K562 (cell line): ENCODE results near the gene GNAI2. TPM values are rescaled to one million over a fixed set of nuclear protein-coding genes. Genes with fewer than 3 reads are reported as not detected.

Experiments
- ATAC-seq: fragments of 200-7000 bp; cut with Tn5 transposase; 3 replicates; pipeline ENCODE4 v1.9.1; 2020; ENCODE audit warnings: moderate library complexity
- BruUV-seq: library from RNA; stranded (reverse); fragments of 400-500 nt; replicated peaks from 2 replicates; lab custom pipeline; 2021; lab: Mats Ljungman, UMichigan
- CTCF ChIA-PET: fragments of 300-600 bp; formaldehyde crosslinking; extraction: SDS; loops from one replicate; lab custom pipeline; 2021; ENCODE audit warnings: low intra/inter-chr PET ratio; lab: Yijun Ruan, JAX
- POLR2A ChIA-PET: fragments of 300-600, 350-650 bp; sonication (Branson Sonifier 250); formaldehyde crosslinking; extraction: SDS; loops from one replicate; lab custom pipeline; 2021; ENCODE audit warnings: antibody characterized with exemption, inconsistent platforms; lab: Yijun Ruan, JAX
- DNase-seq, 4 experiments: peaks; one replicate each; pipeline versions ENCODE4 v3.0.0 to v3.0.0-alpha.2; 2011 to 2018; ENCODE audit warnings: low spot score in 3 of 4, mixed read lengths in 3 of 4; ENCODE audit errors: extremely low read depth in 1 of 4
- FAIRE-seq: peaks from 2 replicates; lab custom pipeline; 2011; peaks lifted over from hg19 to GRCh38; lab: Jason Lieb, UNC
- H2AFZ ChIP-seq: 2 replicates; pipeline ENCODE4 v1.6.0; 2011; ENCODE audit warnings: low read depth, low read length, control low read depth, inconsistent platforms
- H3K27ac ChIP-seq: fragments of 200-600 bp; 3 replicates; pipeline ENCODE4 v1.8.0; 2011; ENCODE audit warnings: low read depth, mild to moderate bottlenecking, control low read depth, inconsistent platforms, low read length, moderate library complexity, mixed read lengths; ENCODE audit errors: extremely low read depth
- H3K27me3 ChIP-seq, 2 experiments: fragments of 300-600 bp in 1 of 2; 2 replicates in 1 of 2; 3 replicates in 1 of 2; pipeline versions ENCODE4 v1.6.0 to v1.8.0; 2011; ENCODE audit warnings: inconsistent platforms in 2 of 2, low read length in 2 of 2, mild to moderate bottlenecking in 1 of 2, mixed read lengths in 1 of 2, moderate library complexity in 1 of 2; ENCODE audit not compliant: control insufficient read depth in 2 of 2, insufficient read depth in 2 of 2
- H3K36me3 ChIP-seq: fragments of 300-600 bp; 3 replicates; pipeline ENCODE4 v1.8.0; 2011; ENCODE audit warnings: mild to moderate bottlenecking, low read length, inconsistent platforms; ENCODE audit not compliant: control insufficient read depth, insufficient read depth
- H3K4me1 ChIP-seq, 2 experiments: fragments of 200-600 bp in 1 of 2; replicated peaks in 1 of 2; 2 replicates in 1 of 2; 3 replicates in 1 of 2; pipeline versions ENCODE4 v1.5.1 to v1.8.0; 2011; ENCODE audit warnings: inconsistent platforms in 2 of 2, low read length in 2 of 2, mild to moderate bottlenecking in 1 of 2, mixed read lengths in 1 of 2, moderate library complexity in 1 of 2; ENCODE audit not compliant: control insufficient read depth in 2 of 2, insufficient read depth in 2 of 2
- H3K4me2 ChIP-seq: 2 replicates; pipeline ENCODE4 v1.6.1; 2011; ENCODE audit warnings: low read length, control low read depth, inconsistent platforms, mixed read lengths; ENCODE audit not compliant: insufficient read depth
- H3K4me3 ChIP-seq: fragments of 200-600 bp; sonication (generic), shearing (Covaris generic); 2 replicates; pipeline ENCODE4 v1.5.1; 2016; ENCODE audit warnings: control low read depth, inconsistent platforms
- H3K79me2 ChIP-seq: fragments of 200-600 bp; 3 replicates; pipeline ENCODE4 v1.8.0; 2011; ENCODE audit warnings: low read length, inconsistent platforms; ENCODE audit not compliant: control insufficient read depth, insufficient read depth
- H3K9ac ChIP-seq, 2 experiments: 2 replicates each; pipeline versions ENCODE4 v1.6.0 to v1.6.1; 2011; ENCODE audit warnings: low read depth in 2 of 2, low read length in 2 of 2, control low read depth in 1 of 2, inconsistent platforms in 1 of 2, mild to moderate bottlenecking in 1 of 2, mixed read lengths in 1 of 2; ENCODE audit not compliant: insufficient read depth in 1 of 2
- H3K9me1 ChIP-seq: one replicate; pipeline ENCODE4 v1.6.0; 2011; ENCODE audit warnings: inconsistent platforms, mild to moderate bottlenecking, low read length, moderate library complexity; ENCODE audit not compliant: control insufficient read depth, insufficient read depth
- H3K9me3 ChIP-seq: replicated peaks from 2 replicates; pipeline ENCODE4 v1.5.1; 2011; ENCODE audit warnings: low read depth, low read length, inconsistent platforms; ENCODE audit not compliant: control insufficient read depth, insufficient read depth
- H4K20me1 ChIP-seq: replicated peaks from 2 replicates; pipeline ENCODE4 v1.6.1; 2011; ENCODE audit warnings: low read length, inconsistent platforms, mixed read lengths; ENCODE audit not compliant: control insufficient read depth, insufficient read depth
- EP400 ChIP-seq: fragments of 450-650 bp; IDR thresholded peaks from 2 replicates; pipeline ENCODE4 v1.6.1; 2017; ENCODE audit warnings: antibody characterized with exemption, mild to moderate bottlenecking, moderate library complexity
- ETV6 ChIP-seq, 3 experiments: fragments of 150-350 bp in 1 of 3; sonication (generic) in 1 of 3; formaldehyde crosslinking in 1 of 3; IDR thresholded peaks; 2 replicates each; pipeline versions ENCODE4 v1.6.1 to v1.8.0; 2014 to 2022; ENCODE audit warnings: borderline replicate concordance in 2 of 3, low read depth in 2 of 3, antibody characterized with exemption in 1 of 3, low read length in 1 of 3, mild to moderate bottlenecking in 1 of 3, missing genetic modification reagents in 1 of 3
- FOXP4 ChIP-seq: sonication (generic); formaldehyde crosslinking; IDR thresholded peaks from 2 replicates; pipeline ENCODE4 v1.8.0; 2022; ENCODE audit warnings: mild to moderate bottlenecking, missing genetic modification reagents, borderline replicate concordance
- NCOR1 ChIP-seq: fragments of 450-650 bp; IDR thresholded peaks from 2 replicates; pipeline ENCODE4 v1.6.1; 2016; ENCODE audit warnings: mild to moderate bottlenecking, moderate library complexity
- NUFIP1 ChIP-seq: fragments of 450-650 bp; IDR thresholded peaks from 2 replicates; pipeline ENCODE4 v1.6.1; 2018; ENCODE audit not compliant: partially characterized antibody
- THRAP3 ChIP-seq: fragments of 450-650 bp; IDR thresholded peaks from 2 replicates; pipeline ENCODE4 v1.6.1; 2016; ENCODE audit warnings: mild to moderate bottlenecking, inconsistent platforms, borderline replicate concordance
- ZBED1 ChIP-seq: IDR thresholded peaks from 2 replicates; pipeline ENCODE4 v1.6.1; 2014
- ZNF232 ChIP-seq: sonication (generic); formaldehyde crosslinking; IDR thresholded peaks from 2 replicates; pipeline ENCODE4 v1.8.0; 2022; ENCODE audit warnings: mild to moderate bottlenecking, missing genetic modification reagents
- ZNF324 ChIP-seq: fragments of 250-450 bp; sonication (Bioruptor Pico); IDR thresholded peaks from 2 replicates; pipeline ENCODE4 v1.4.0; 2020; ENCODE audit warnings: mild to moderate bottlenecking
- WGBS: fragments of 100-300 bp; shearing (Covaris generic); methylation state at CpG from one replicate; pipeline ENCODE4 v1.1.6; 2016; ENCODE audit warnings: low coverage, mixed read lengths; ENCODE audit not compliant: insufficient coverage; ENCODE audit errors: missing lambda C conversion rate; 5-methylcytosine and 5-hydroxymethylcytosine counted together
- in situ Hi-C: fragments of 300-500 bp; cut with MboI; formaldehyde crosslinking; loops from 4 replicates; pipeline ENCODE4 v1.15.0; 2018; ENCODE audit warnings: inconsistent platforms, mixed read lengths
- intact Hi-C: fragments of 100-400 bp; cut with micrococcal nuclease; formaldehyde crosslinking; loops from 2 replicates; pipeline ENCODE4 v1.14.2; 2022
- polyA plus RNA-seq, 8 experiments: library from polyadenylated mRNA; depleted of rRNA in 4 of 8; stranded (reverse) in 5 of 8; unstranded in 3 of 8; fragments of >200 nt; fragmentation: Nextera tagmentation in 2 of 8; fragmentation: Illumina TruSeq in 1 of 8; extraction: Ambion mirVana in 2 of 8; extraction: Trizol in 1 of 8; gene quantifications; 2 replicates each; pipeline versions ENCODE4 v1.2.1 to v1.2.3, GENCODE V29; 2011 to 2014; ENCODE audit warnings: inconsistent platforms in 1 of 8, missing spikeins in 1 of 8
- total RNA-seq, 7 experiments: library from RNA; depleted of rRNA in 6 of 7; stranded (reverse); fragments of >200 nt in 6 of 7; fragmentation: Illumina TruSeq in 2 of 7; extraction: Trizol in 2 of 7; gene quantifications; 2 replicates each; pipeline versions ENCODE4 v1.2.1 to v1.2.3, GENCODE V29; 2011 to 2021; ENCODE audit warnings: low replicate concordance in 1 of 7

The GNAI2 gene
- total and polyA plus RNA-seq, 9 of the 15 experiments (the other 6 are each of a cell fraction or from before 2014, with no cell fraction given) = 1.1 to 72.2 (median 42.7) TPM

GRCh38 chr3:50273689-50274065 lies 37.7 kb downstream of the GNAI2 start:
- ATAC-seq = no peak
- no peaks in the 10 kb centered on the region for H3K9me1 ChIP-seq
- H3K27ac ChIP-seq = no peak overlapping the region
- in situ Hi-C loops = loop anchor here (5.0 kb wide), 2 partner anchors 46 to 81 kb away; partner anchors contain the start of gene GNAT1
- TF ChIP-seq ZBED1 = no peak
- TF ChIP-seq ZNF324 (CRISPR knock-in tag) = no peak
- TF ChIP-seq ETV6 (IDR thresholded peaks at IDR 0.05; ENCODE audit: borderline replicate concordance in 1 of 2, low read depth in 2 of 2, low read length in 1 of 2) = no peak
- TF ChIP-seq ETV6 (CRISPR knock-in tag; IDR thresholded peaks at IDR 0.05; ENCODE audit: borderline replicate concordance) = no peak
- no peak for TF ChIP-seq FOXP4 (CRISPR knock-in tag)
- no peak for TF ChIP-seq ZNF232 (CRISPR knock-in tag)
- no peak for TF ChIP-seq THRAP3
- TF ChIP-seq NUFIP1 = no peak
- TF ChIP-seq EP400 = no peak
- TF ChIP-seq NCOR1 = no peak
- FAIRE-seq = no peak
- no peaks in the 10 kb centered on the region; the same call in 1 of the 2 replicates for H4K20me1 ChIP-seq
- H3K4me1 ChIP-seq = peaks cover 4 to 61% of the 10 kb centered on the region in 2 experiments; a peak in 3 of 5 replicates
- no peak overlapping the region; the same call in 1 of the 2 replicates for H2AFZ ChIP-seq
- no peaks in the 10 kb centered on the region for H3K9me3 ChIP-seq
- DNase-seq = no peak
- ChIA-PET CTCF (interaction anchor here (0.6 to 4.1 kb wide), 6 partner anchors 14 to 82 kb away, joined by 3 to 37 read pairs (median 10); partner anchors contain the start of gene GNAT1), POLR2A (no interaction called here)
- H3K27me3 ChIP-seq = no peaks in the 10 kb centered on the region
- intact Hi-C loops = loop anchor here (1.0 to 5.0 kb wide), 4 partner anchors 46 to 151 kb away; no protein-coding TSS in a partner anchor
- peak overlapping the region in 1 of 2 experiments; percentile 93; a peak in 1 of 4 replicates for H3K9ac ChIP-seq
- no peak overlapping the region; the same call in 1 of the 2 replicates for H3K4me3 ChIP-seq
- H3K4me2 ChIP-seq = peak overlapping the region; percentile 43; the same call in 1 of the 2 replicates
- no peaks in the 10 kb centered on the region for H3K36me3 ChIP-seq
- WGBS = 29% methylated on average over 10 of the region's 31 CpGs
- no peaks in the 10 kb centered on the region for H3K79me2 ChIP-seq
- no TSS peak for BruUV-seq
